SK-N-MC (cell line): ENCODE measurements around the gene POLR2H.

ENCODE experiments used
- EZH2 ChIP-seq: fragments of 200-600 bp; sonication (generic); IDR thresholded peaks from one replicate; pipeline ENCODE4 v1.6.1; 2017; ENCODE audit warnings: antibody characterized with exemption
- FOXP2 ChIP-seq: optimal IDR thresholded peaks from 2 replicates; pipeline ENCODE3; 2011; ENCODE audit warnings: mild to moderate bottlenecking, moderate library complexity; ENCODE audit not compliant: insufficient read depth; ENCODE audit errors: extremely low read length, control extremely low read depth
- POLR2AphosphoS5 ChIP-seq: IDR thresholded peaks from 2 replicates; pipeline ENCODE4 v1.6.1; 2012; ENCODE audit warnings: mild to moderate bottlenecking, low read depth, low read length, borderline replicate concordance

DNA sequence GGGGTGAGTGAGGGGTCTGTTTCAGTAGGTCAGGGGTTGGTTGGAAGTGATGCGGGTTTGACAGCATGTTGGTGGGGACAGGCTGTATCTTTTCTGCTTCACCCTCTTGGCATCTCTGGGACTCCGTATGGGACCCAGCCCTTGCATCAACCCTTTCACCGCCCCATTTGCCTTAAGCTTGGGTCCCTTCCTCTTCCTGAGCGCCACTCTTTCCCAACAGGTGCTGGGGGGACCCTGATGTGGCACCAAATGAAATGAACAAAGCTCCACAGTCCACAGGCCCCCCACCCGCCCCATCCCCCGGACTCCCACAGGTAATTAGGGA lies 46.0 kb upstream of the POLR2H start:
- TF ChIP-seq POLR2AphosphoS5 (no peak), EZH2 (no peak), FOXP2 (no peak)
